Central memory CD8-positive, alpha-beta T cell (primary cell): ENCODE data around the gene TNFSF15.

Experiments used
- ATAC-seq: fragments of 150-1000 bp; cut with Tn5 transposase; replicated peaks from 2 replicates; pipeline ENCODE4 v1.10.0; 2022; ENCODE audit warnings: mild to moderate bottlenecking, moderate FRiP score, moderate number of reproducible peaks; ENCODE audit not compliant: poor library complexity, severe bottlenecking; ENCODE audit errors: extremely low read depth
- DNase-seq, 2 donors: peaks; one replicate each; pipeline ENCODE4 v3.0.0; 2021; ENCODE audit warnings: low spot score in 2 of 2
- H3K27ac Mint-ChIP-seq: one replicate; pipeline ENCODE4 v1.8.0; 2022; ENCODE audit warnings: low read depth, mild to moderate bottlenecking, moderate library complexity, mixed read lengths
- H3K27me3 Mint-ChIP-seq: one replicate; pipeline ENCODE4 v1.8.0; 2022; ENCODE audit warnings: mixed read lengths
- H3K36me3 Mint-ChIP-seq: one replicate; pipeline ENCODE4 v1.8.0; 2022; ENCODE audit warnings: mild to moderate bottlenecking, moderate library complexity, mixed read lengths; ENCODE audit not compliant: insufficient read depth
- H3K4me1 Mint-ChIP-seq: one replicate; pipeline ENCODE4 v1.8.0; 2022; ENCODE audit warnings: mixed read lengths
- H3K4me3 Mint-ChIP-seq: one replicate; pipeline ENCODE4 v1.8.0; 2022; ENCODE audit warnings: mild to moderate bottlenecking, moderate library complexity, mixed read lengths
- H3K9me3 Mint-ChIP-seq: one replicate; pipeline ENCODE4 v1.8.0; 2022; ENCODE audit warnings: mixed read lengths

TNFSF15 gene

DNA sequence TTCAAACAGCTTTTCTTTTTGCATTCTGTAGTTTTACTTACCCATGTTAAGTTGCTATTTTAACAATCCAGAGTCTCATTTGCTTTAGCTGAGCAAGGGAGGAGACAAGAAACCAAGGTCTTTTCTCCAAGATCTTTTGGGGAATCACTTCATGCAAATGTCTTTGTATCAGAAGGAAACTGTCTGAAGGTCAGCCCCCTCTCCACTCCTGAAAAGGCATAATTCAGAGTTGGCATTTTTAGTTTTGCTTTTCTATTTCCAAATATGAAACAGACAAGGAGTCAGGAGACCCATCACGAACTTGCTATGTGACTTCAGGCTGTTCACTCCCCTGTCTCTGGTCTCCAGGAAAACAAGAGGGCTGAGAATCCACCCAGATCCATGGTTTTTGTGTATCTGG is 12.3 kb upstream of the TNFSF15 start:
- H3K36me3 Mint-ChIP-seq: no peaks in the 10 kb centered on the region
- DNase-seq (no peak), ATAC-seq (no peak)
- H3K4me3 Mint-ChIP-seq: no peak overlapping the region
- no peak overlapping the region for H3K27ac Mint-ChIP-seq
- H3K9me3 Mint-ChIP-seq: no peaks in the 10 kb centered on the region
- peaks cover 11% of the 10 kb centered on the region for H3K4me1 Mint-ChIP-seq
- H3K27me3 Mint-ChIP-seq: no peaks in the 10 kb centered on the region

DNA sequence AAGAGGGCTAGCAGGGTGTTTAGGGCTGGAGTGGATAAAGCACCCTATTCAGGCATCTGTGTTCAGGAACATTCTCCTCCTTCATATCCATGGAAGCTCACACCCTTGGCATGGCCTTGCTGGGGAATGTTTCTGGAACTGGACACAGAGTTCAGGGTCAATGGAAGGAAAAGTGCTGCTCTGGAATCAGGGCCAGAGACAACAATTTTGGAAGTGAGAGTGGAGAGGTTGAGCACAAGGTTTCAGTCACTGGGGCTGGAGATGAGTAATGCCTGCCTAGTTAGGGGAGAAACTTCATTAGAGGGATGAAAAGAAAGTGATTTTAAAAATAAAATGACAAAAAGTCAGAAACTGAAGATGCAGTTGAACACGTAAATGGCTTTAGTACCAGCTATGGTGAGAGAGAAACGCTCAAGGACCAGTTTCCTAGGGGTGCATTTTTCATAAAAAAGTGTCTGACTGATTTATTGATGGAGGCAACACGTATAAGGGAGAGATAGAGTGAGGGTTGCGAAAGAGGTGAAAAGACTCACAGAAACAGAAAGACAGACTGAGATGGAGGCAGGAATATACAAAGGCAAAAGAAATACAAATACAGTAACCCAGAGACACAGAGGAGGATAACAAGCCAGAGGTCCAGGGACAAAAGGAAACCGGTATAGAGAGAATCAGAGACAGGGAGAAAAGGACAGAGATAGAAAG is 8.0 kb upstream of the TNFSF15 start:
- Mint-ChIP-seq H3K4me1 (peaks cover 3% of the 10 kb centered on the region), H3K27me3 (no peaks in the 10 kb centered on the region), H3K27ac (no peak overlapping the region), H3K9me3 (no peaks in the 10 kb centered on the region), H3K4me3 (no peak overlapping the region), H3K36me3 (peaks cover 1% of the 10 kb centered on the region)
- no peak for ATAC-seq
- DNase-seq: no peak

DNA sequence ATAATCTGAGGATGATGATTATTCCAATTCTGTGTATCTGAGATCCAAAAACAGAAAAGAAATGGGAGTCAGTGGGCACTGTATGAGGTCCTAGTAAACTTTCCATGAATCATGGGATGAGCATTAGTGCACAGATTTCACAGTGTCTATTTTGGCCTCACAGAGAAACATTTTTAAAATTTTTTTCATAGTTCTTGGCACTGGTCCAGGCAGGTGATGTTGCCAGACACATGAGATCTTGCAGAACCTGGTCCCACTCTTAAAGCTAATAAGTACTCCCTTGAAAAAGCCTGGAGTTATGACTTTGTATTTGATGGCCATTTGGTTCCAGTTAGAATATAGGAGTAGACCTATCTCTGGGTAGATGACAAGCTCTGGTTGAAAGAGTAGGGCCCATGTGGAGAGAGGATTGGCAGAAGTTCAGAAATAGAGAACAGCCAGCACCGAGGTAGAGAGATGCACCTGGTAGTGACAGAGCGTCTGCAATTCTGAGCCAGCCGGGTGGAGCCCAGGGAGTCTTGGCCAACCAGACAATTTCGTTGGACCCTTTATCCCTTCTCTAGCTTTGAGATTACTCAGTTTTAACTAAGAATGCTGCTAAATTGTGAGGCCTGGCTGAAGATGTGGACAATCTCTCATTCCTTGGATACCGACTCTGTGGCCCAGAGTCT is 6.3 kb upstream of the TNFSF15 start:
- no peaks in the 10 kb centered on the region for H3K27me3 Mint-ChIP-seq
- H3K4me3 Mint-ChIP-seq: no peak overlapping the region
- H3K36me3 Mint-ChIP-seq: peaks cover 3% of the 10 kb centered on the region
- no peak for DNase-seq
- H3K27ac Mint-ChIP-seq: no peak overlapping the region
- peaks cover 15% of the 10 kb centered on the region for H3K4me1 Mint-ChIP-seq
- no peak for ATAC-seq
- no peaks in the 10 kb centered on the region for H3K9me3 Mint-ChIP-seq

DNA sequence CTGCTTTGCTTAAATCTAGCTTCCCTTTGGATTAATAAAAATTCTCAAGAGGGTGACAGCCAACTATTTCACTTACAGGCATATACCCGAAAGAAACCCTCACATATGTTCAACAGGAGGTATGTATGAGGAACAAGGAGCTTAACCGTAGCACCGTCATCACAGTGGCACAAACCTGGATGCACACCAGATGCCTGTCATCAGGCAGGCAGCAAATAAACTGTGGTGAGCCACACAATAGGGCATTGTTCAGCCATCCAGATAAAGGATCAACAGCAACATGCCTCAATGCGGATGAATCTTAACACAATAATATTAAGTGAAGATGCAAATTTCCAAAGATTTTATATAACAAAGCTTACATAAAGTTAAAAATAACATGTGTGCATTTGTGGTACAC is 5.5 kb upstream of the TNFSF15 start:
- no peak overlapping the region for H3K27ac Mint-ChIP-seq

DNA sequence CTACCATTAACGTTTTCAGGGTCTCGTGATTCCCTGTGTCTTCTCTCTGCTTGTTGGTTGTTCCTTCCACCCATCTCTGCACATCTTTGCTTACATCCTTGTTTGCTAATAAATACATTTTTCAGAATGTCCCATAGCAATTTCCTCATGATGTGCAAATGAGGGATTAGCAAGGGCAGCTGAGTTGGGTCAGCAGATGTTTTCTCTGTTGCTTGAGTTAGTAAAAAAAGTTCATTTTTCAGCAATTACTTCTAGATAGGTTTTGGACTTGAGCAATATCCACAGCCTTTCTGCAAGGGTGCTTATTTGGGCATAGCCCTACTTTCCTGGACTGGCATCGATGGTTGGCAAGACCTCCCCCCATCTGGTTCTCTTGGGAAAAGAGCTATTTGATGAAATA is 4.8 kb upstream of the TNFSF15 start:
- Mint-ChIP-seq H3K36me3 (peaks cover 3% of the 10 kb centered on the region), H3K4me3 (no peak overlapping the region), H3K9me3 (no peaks in the 10 kb centered on the region), H3K4me1 (peaks cover 28% of the 10 kb centered on the region), H3K27ac (no peak overlapping the region), H3K27me3 (no peaks in the 10 kb centered on the region)
- ATAC-seq (no peak), DNase-seq (no peak)

More for the DNA sequence above, 5.5 kb upstream of the TNFSF15 start:
- no peak for DNase-seq
- peaks cover 21% of the 10 kb centered on the region for H3K4me1 Mint-ChIP-seq
- H3K4me3 Mint-ChIP-seq: no peak overlapping the region
- peaks cover 3% of the 10 kb centered on the region for H3K36me3 Mint-ChIP-seq
- ATAC-seq: no peak
- H3K27me3 Mint-ChIP-seq: no peaks in the 10 kb centered on the region
- no peaks in the 10 kb centered on the region for H3K9me3 Mint-ChIP-seq

DNA sequence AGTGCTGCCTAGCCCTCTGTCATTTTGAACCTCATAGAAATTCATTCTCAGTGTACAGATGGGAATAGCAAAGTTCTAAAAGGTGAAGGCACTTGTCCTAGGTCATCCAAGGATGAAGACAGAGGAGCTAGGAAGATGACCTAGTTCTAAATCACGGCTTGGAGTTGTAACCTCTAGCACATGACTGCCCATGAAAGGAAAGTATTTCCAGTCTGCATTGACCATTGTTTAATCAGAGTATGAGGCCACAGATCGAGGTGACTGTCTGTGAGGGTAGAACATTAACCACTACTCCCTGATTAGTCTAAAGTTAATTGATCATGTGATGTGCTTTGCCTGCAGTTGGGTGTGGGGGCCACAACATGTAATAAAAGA is 674 bp upstream of the TNFSF15 start:
- Mint-ChIP-seq H3K4me1 (peaks cover 41% of the 10 kb centered on the region), H3K4me3 (peak overlapping the region; percentile 5), H3K36me3 (peaks cover 2% of the 10 kb centered on the region), H3K27ac (no peak overlapping the region), H3K9me3 (no peaks in the 10 kb centered on the region), H3K27me3 (no peaks in the 10 kb centered on the region)
- DNase-seq (no peak), ATAC-seq (no peak)

DNA sequence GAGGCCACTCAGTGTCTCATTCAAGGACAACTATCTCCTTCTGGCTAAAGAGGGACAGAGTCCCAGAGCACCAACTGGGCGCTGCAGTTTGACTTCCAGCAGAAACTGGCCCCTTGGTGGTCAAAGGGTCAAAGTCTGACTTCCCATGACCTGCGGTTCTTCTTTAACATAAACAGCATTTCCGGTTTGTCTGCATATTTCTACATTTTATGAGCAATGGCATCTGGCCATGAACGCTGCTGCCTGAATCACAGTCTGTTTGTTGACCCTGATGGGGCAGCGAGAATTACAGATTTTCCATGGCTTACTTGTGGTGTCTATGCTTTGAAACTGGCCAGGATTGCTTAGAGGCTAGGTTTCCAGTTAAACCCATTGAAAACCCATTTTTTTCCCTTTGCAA is 1.3 kb downstream of the TNFSF15 start:
- ATAC-seq: no peak
- H3K9me3 Mint-ChIP-seq: no peaks in the 10 kb centered on the region
- DNase-seq: no peak
- peaks cover 2% of the 10 kb centered on the region for H3K36me3 Mint-ChIP-seq
- no peak overlapping the region for H3K4me3 Mint-ChIP-seq
- H3K27me3 Mint-ChIP-seq: no peaks in the 10 kb centered on the region
- H3K27ac Mint-ChIP-seq: no peak overlapping the region
- peaks cover 41% of the 10 kb centered on the region for H3K4me1 Mint-ChIP-seq

DNA sequence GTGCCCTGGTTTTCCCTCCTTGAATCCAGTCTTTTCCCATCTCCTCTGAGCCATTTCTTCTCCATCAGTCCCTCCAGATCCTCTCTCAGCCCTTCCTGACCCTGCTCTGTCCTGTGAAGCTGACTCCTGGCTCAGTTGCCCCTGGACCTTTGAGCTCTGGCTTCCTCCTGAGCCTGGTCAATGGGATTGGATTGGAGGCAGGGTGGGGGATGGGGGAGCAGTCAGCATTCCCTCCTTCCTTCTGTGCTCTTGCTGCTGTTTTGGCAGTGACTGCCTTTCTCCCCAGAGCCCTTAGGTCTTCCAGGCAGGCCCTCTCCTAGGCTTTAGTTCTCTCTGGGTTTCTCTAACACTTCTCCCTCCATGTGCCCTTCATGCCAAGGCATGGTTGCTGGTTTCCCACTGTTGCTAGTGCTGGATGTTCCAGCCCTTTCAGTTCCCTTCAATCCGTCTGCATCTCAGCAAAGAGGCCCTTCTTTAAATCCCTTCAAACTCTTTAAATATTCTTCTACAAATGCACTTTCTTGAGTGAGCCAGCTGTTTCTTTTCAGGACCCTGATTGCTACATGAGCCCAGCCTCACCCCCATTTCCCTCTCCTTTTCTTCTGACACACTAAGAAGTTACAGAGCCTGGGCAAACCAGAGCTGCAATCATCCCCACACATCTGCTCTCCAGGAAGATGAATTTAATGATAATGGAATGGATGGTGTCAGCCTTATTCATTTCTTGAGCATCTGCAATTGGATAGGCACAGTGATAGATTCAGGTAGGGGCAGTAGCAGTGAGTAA is 2.2 kb downstream of the TNFSF15 start:
- H3K4me1 Mint-ChIP-seq: peaks cover 35% of the 10 kb centered on the region
- ATAC-seq (no peak), DNase-seq (no peak)
- no peaks in the 10 kb centered on the region for H3K9me3 Mint-ChIP-seq
- H3K4me3 Mint-ChIP-seq: no peak overlapping the region
- peaks cover 2% of the 10 kb centered on the region for H3K36me3 Mint-ChIP-seq
- no peak overlapping the region for H3K27ac Mint-ChIP-seq
- no peaks in the 10 kb centered on the region for H3K27me3 Mint-ChIP-seq

DNA sequence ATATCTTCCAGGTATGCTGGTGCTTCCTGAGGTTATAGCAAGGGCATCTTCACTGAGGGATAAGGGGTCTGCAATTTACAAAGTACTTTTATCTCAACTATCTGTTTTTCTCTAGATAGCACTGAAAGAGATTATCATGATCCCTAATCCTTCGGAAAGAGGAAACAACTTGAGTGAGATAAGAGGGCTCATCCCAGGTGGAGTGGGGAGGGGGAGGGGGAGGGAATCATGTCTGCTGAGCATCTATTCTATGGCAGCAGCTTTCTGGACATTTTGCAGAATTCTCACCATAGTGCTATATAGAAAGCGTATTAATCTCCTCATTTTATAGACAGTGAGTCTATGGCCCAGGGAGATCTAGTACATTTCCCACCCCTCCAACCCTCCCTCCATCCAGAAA is 5.9 kb downstream of the TNFSF15 start:
- no peak for ATAC-seq
- H3K27me3 Mint-ChIP-seq: no peaks in the 10 kb centered on the region
- H3K36me3 Mint-ChIP-seq: no peaks in the 10 kb centered on the region
- H3K9me3 Mint-ChIP-seq: no peaks in the 10 kb centered on the region
- peaks cover 11% of the 10 kb centered on the region for H3K4me1 Mint-ChIP-seq
- no peak overlapping the region for H3K27ac Mint-ChIP-seq
- H3K4me3 Mint-ChIP-seq: no peak overlapping the region
- no peak for DNase-seq

DNA sequence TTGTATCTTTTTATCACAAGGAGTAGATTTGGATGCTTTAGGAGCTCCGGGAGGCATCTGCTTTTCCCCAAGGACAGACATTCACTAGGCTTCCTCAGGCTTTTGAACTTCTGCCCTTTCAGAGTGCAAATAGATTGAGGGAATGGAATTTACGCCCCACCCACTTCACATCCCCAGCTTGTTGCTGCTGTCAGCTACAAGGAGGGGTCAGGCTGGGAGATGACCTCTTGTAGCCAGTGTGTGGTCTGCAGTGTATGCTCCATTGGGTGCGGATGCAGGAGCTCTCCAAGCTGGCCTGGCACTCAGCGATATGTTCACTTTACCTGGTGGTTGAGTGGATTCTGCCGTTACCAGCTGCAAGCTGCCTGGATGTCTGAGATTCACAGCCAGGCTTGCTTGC is 6.4 kb downstream of the TNFSF15 start:
- H3K27me3 Mint-ChIP-seq: no peaks in the 10 kb centered on the region
- no peak overlapping the region for H3K4me3 Mint-ChIP-seq
- peaks cover 11% of the 10 kb centered on the region for H3K4me1 Mint-ChIP-seq
- DNase-seq (no peak), ATAC-seq (no peak)
- no peaks in the 10 kb centered on the region for H3K36me3 Mint-ChIP-seq
- no peak overlapping the region for H3K27ac Mint-ChIP-seq
- H3K9me3 Mint-ChIP-seq: no peaks in the 10 kb centered on the region

DNA sequence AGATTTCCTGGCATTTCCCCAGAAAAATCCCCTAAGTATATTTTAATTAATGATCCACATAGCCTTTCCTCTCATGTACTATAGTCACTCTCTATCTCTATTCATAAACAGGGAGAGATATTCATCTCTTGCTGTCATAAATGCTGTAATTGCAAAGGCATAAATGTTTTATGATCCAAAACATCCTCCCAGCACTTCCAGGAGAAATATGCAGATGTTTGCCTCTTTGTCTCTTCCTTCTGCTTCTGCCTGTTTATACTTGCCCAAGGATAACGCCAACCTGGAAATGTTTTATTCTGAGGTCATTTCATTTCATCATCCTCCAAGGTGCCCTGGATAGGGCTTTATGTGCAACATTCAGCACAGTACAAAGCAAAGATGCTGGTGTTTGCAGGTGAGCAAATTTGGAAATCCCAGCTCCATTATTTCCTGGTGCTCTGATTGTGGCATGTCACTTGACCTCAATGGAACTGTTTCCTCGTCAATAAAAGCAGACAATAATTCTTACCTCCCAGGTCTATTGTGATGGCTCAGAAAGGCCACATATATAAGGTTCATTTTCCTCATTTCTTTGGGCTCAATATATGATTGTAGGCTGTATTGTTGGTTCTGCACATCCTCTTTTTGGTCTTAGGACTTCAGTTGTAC is 6.9 kb downstream of the TNFSF15 start:
- Mint-ChIP-seq H3K27me3 (no peaks in the 10 kb centered on the region), H3K4me1 (peaks cover 8% of the 10 kb centered on the region)
- ATAC-seq: no peak

DNA sequence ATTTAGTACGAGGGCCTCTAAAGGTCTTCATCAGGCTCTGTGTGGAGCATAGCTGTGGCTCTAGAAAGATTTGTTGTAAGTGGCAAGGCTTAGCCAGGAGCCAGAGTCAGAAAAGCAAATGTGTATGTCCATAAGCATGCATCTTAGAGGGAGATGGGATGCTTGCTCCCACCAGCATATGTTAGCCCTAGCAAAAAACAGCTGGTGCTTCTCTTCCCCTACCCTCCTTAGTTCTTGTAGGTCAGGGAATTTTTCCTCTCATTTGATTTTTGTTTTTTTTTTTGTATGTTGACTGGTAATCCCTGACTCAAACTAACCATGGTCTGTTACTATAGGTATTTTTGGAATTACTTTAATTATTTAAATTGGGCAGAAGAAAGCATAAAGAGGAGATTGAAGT is 7.7 kb downstream of the TNFSF15 start:
- DNase-seq: no peak
- Mint-ChIP-seq H3K9me3 (no peaks in the 10 kb centered on the region), H3K4me3 (no peak overlapping the region), H3K27me3 (no peaks in the 10 kb centered on the region), H3K4me1 (no peaks in the 10 kb centered on the region), H3K27ac (no peak overlapping the region), H3K36me3 (no peaks in the 10 kb centered on the region)
- no peak for ATAC-seq

More for the DNA sequence above, 6.9 kb downstream of the TNFSF15 start:
- H3K36me3 Mint-ChIP-seq: no peaks in the 10 kb centered on the region
- H3K9me3 Mint-ChIP-seq: no peaks in the 10 kb centered on the region
- no peak overlapping the region for H3K27ac Mint-ChIP-seq
- no peak overlapping the region for H3K4me3 Mint-ChIP-seq
- no peak for DNase-seq
